PC-9 (cell line): ENCODE measurements around the gene COL4A4.

ENCODE experiments used
- CTCF ChIP-seq: fragments of 200-600 bp; sonication (generic); conservative IDR thresholded peaks from 2 replicates; pipeline ENCODE4 v1.6.1; 2017; ENCODE audit warnings: mixed run types, antibody characterized with exemption, mild to moderate bottlenecking, moderate library complexity
- EZH2 ChIP-seq: fragments of 200-600 bp; sonication (generic); IDR thresholded peaks from 2 replicates; pipeline ENCODE4 v1.8.0; 2017; ENCODE audit warnings: antibody characterized with exemption, low read depth

- TF ChIP-seq CTCF, result no peak
- TF ChIP-seq EZH2, result no peak
Measured at GRCh38 chr2:226999661-227000060, 164.3 kb downstream of the COL4A4 start.
